DMS53 treated with DMSO at 0.1 percent for 48 hours (cell line): Measurements from ENCODE around the gene PRKAG3.
"Not testable (repeated sequence)": the region's sequence is repeated elsewhere in the genome, so short reads cannot be mapped to it uniquely, and the experiment has no call there.

Source experiments
- DNase-seq: peaks from one replicate; lab custom pipeline; 2025; ENCODE audit not compliant: unreplicated experiment; lab: John Stamatoyannopoulos, UW

Gene PRKAG3

GRCh38 chr2:218783688-218784087, 47.9 kb downstream of the PRKAG3 start:
- DNase-seq: no peak

- no peak for DNase-seq
These were observed 49.1 kb downstream of the PRKAG3 start for GRCh38 chr2:218782528-218782844.

GRCh38 chr2:218781691-218782527, 49.7 kb downstream of the PRKAG3 start, which contains the start of gene CYP27A1:
TSS of gene CYP27A1 (plus strand) at chr2:218782147. CDS start at chr2:218782183, 36 bp downstream.
- peak; percentile 15 for DNase-seq

GRCh38 chr2:218780851-218781690, 50.5 kb downstream of the PRKAG3 start:
- DNase-seq: no peak

GRCh38 chr2:218780046-218780445, 51.6 kb downstream of the PRKAG3 start:
- no peak for DNase-seq

GRCh38 chr2:218777276-218777990, 54.2 kb downstream of the PRKAG3 start:
- no peak for DNase-seq

GRCh38 chr2:218776488-218776887, 55.1 kb downstream of the PRKAG3 start:
- no peak for DNase-seq

- DNase-seq: no peak
These were observed 57.7 kb downstream of the PRKAG3 start for GRCh38 chr2:218773881-218774280.

GRCh38 chr2:218772759-218773158, 58.8 kb downstream of the PRKAG3 start:
- DNase-seq: not testable (repeated sequence)
